Lung (tissue), 12 donors: ENCODE measurements around the gene RAB3C. TPM values are rescaled to one million over a fixed set of nuclear protein-coding genes. Genes with fewer than 3 reads are reported as not detected.

Source experiments
- ATAC-seq: fragments of 200-7000 bp; cut with Tn5 transposase; one replicate; pipeline ENCODE4 v1.9.1; 2020; ENCODE audit warnings: moderate number of reproducible peaks; ENCODE audit not compliant: insufficient read depth, low FRiP score
- DNase-seq, 3 donors: peaks; one replicate each; pipeline ENCODE4 v3.0.0-alpha.2; 2013 to 2017
- H3K27ac ChIP-seq, 2 donors: one replicate each; pipeline ENCODE4 v1.5.1; 2013; ENCODE audit warnings: mild to moderate bottlenecking in 2 of 2, moderate library complexity in 2 of 2, control low read depth in 1 of 2, inconsistent platforms in 1 of 2, low read depth in 1 of 2, low read length in 1 of 2
- H3K27me3 ChIP-seq, 3 donors: one replicate each; pipeline ENCODE4 v1.5.1; 2013; ENCODE audit warnings: low read length in 2 of 3; ENCODE audit not compliant: control insufficient read depth in 3 of 3, insufficient read depth in 3 of 3
- H3K36me3 ChIP-seq, 4 donors: one replicate each; pipeline ENCODE4 v1.5.1; 2013; ENCODE audit warnings: low read length in 4 of 4, mild to moderate bottlenecking in 1 of 4, moderate library complexity in 1 of 4; ENCODE audit not compliant: control insufficient read depth in 4 of 4, insufficient read depth in 4 of 4
- H3K4me1 ChIP-seq, 5 donors: one replicate each; pipeline ENCODE4 v1.5.1; 2013; ENCODE audit warnings: low read length in 5 of 5, mild to moderate bottlenecking in 2 of 5, moderate library complexity in 1 of 5; ENCODE audit not compliant: control insufficient read depth in 5 of 5, insufficient read depth in 5 of 5
- H3K4me3 ChIP-seq: one replicate; pipeline ENCODE4 v1.5.1; 2013; ENCODE audit warnings: mild to moderate bottlenecking, control low read depth, moderate library complexity
- H3K9ac ChIP-seq, 2 donors: one replicate each; pipeline ENCODE4 v1.5.1; 2013; ENCODE audit warnings: low read length in 2 of 2, control low read depth in 1 of 2; ENCODE audit not compliant: insufficient read depth in 1 of 2
- H3K9me3 ChIP-seq, 4 donors: one replicate each; pipeline ENCODE4 v1.5.1; 2013; ENCODE audit warnings: low read length in 3 of 4, mild to moderate bottlenecking in 1 of 4, moderate library complexity in 1 of 4; ENCODE audit not compliant: control insufficient read depth in 4 of 4, insufficient read depth in 3 of 4
- WGBS, 2 donors: extraction: QIAGEN DNeasy Blood & Tissue Kit; methylation state at CpG; one replicate each; pipeline ENCODE4 v1.1.7; 2013; 5-methylcytosine and 5-hydroxymethylcytosine counted together
- polyA plus RNA-seq, 2 donors: library from polyadenylated mRNA; stranded (reverse); fragments of 200-250 nt; gene quantifications; one replicate each; pipeline ENCODE4 v1.2.1, GENCODE V29; 2013
- total RNA-seq, 2 donors: library from RNA; depleted of rRNA in 1 of 2; stranded (reverse); fragments of >200 nt in 1 of 2; gene quantifications; one replicate each; pipeline ENCODE4 v1.2.1, GENCODE V29; 2014 to 2021
- TF ChIP-seq, protein P1 (sequence below): IDR thresholded peaks from 2 replicates; pipeline ENCODE4 v1.5.1; 2012; ENCODE audit warnings: mild to moderate bottlenecking; ENCODE audit errors: control extremely low read depth, extremely low read depth
- donor health status: control.
- donor health status: control.
- donor health status: Bipolar disorder and iron deficiency.
- donor health status: healthy.
- donor health status: DM: yes; HTN: yes; CAD: no.

The RAB3C gene
- total and polyA plus RNA-seq, 4 donors: 0.35 to 1.1 (median 0.86) TPM

DNA sequence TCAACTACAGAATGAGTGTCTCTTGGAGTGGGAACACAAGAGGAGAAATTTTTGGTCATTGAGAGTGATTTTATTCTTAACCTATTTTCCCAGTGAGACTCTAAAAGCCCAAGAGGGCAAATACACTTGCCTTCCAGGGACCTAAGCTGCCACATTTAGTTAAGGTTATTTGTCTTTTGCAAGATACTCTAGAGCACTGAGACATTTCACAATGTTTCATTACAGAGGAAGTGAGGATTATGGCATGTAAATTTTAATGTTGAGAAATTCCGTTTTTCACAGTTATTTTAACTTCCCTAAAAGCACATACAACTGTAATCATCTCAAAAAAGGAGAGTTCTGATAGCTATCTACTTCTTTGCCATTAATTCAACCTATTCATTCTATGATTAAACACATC is 38.7 kb upstream of the RAB3C start:
- ATAC-seq: peak; percentile 75
- 9 to 21% methylated on average over 1 of the region's 1 CpG for WGBS, 2 donors
- Histone ChIP-seq H3K27me3 (no peaks in the 10 kb centered on the region), H3K4me1 (no peaks in the 10 kb centered on the region), H3K9ac (no peak overlapping the region), H3K4me3 (no peak overlapping the region), H3K9me3 (peaks cover 0 to 2% (median 0%) of the 10 kb centered on the region in 4 donors), H3K27ac (no peak overlapping the region), H3K36me3 (no peaks in the 10 kb centered on the region)
- DNase-seq: peak in 1 of 3 donors; percentile 1
- TF ChIP-seq, protein P1, sequence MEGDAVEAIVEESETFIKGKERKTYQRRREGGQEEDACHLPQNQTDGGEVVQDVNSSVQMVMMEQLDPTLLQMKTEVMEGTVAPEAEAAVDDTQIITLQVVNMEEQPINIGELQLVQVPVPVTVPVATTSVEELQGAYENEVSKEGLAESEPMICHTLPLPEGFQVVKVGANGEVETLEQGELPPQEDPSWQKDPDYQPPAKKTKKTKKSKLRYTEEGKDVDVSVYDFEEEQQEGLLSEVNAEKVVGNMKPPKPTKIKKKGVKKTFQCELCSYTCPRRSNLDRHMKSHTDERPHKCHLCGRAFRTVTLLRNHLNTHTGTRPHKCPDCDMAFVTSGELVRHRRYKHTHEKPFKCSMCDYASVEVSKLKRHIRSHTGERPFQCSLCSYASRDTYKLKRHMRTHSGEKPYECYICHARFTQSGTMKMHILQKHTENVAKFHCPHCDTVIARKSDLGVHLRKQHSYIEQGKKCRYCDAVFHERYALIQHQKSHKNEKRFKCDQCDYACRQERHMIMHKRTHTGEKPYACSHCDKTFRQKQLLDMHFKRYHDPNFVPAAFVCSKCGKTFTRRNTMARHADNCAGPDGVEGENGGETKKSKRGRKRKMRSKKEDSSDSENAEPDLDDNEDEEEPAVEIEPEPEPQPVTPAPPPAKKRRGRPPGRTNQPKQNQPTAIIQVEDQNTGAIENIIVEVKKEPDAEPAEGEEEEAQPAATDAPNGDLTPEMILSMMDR: no peak

DNA sequence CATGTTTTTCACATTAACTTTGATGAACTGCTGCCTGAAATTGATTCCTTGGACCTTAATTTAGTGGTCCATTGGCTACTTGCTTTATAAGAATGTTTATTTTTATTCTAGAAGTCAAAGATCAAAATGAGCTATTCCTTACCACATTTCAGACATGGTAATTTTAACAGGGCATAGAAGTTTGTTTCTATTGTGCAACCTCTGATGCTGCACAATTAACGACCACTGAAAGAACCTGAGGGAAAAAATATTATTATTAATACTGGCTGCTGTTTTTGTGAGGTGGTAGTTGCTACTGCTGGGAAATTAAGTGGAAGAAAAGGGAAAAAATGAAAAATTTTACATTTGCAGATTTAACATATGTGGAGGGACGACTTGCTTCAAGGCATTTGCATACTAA is 37.9 kb upstream of the RAB3C start:
- Histone ChIP-seq H3K4me1 (no peaks in the 10 kb centered on the region), H3K4me3 (no peak overlapping the region), H3K36me3 (no peaks in the 10 kb centered on the region), H3K9ac (no peak overlapping the region), H3K27me3 (no peaks in the 10 kb centered on the region), H3K9me3 (peaks cover 0 to 2% (median 0%) of the 10 kb centered on the region in 4 donors), H3K27ac (no peak overlapping the region)
- ATAC-seq (no peak), DNase-seq (no peak)
- TF ChIP-seq, protein P1: no peak
- WGBS, 2 donors: 52 to 63% methylated on average over 2 of the region's 2 CpGs

DNA sequence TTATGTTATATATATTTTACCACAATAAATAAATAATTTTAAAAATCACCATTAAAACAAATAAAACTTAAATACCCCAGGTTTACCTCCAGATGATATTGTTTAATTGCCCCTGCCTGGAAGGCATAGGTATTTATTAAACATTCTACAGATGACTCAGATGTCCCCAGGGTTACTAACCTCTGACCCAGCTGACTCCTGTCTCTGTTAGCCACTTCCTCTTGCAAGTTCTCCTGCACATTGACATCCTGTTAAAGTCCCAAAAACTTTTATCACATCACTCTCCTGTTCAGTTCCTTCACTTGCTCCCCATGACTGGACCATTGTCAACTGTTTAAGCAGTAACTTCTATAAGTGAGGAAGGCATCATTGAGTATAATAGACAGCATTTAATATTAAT is 37.0 kb upstream of the RAB3C start:
- H3K9ac ChIP-seq: no peak overlapping the region
- ATAC-seq: no peak
- peaks cover 0 to 2% (median 0%) of the 10 kb centered on the region in 4 donors for H3K9me3 ChIP-seq
- no peak overlapping the region for H3K27ac ChIP-seq
- H3K27me3 ChIP-seq: no peaks in the 10 kb centered on the region
- peak in 1 of 3 donors; percentile 4 for DNase-seq
- H3K36me3 ChIP-seq: no peaks in the 10 kb centered on the region
- H3K4me3 ChIP-seq: no peak overlapping the region
- TF ChIP-seq, protein P1: no peak
- H3K4me1 ChIP-seq: no peaks in the 10 kb centered on the region

DNA sequence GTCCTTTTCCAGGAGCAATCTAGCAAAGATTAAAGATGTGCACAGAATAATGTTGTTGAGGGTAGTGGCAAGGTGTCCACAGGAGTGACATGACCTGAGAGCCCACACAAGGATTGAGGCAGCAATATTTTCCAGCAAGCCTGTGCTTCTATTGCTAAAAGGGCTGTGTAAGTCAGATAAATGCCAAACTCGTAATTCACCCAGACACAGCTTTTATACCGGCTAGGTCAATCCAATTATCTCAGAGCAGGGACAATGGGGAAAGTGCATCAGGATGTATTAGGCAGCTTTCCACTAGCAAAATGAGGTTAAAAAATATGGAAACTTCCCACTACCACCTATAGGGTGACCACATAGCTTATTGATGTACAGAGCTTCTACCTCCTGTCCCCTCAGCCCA is 34.8 kb upstream of the RAB3C start:
- no peak overlapping the region for H3K9ac ChIP-seq
- H3K9me3 ChIP-seq: no peaks in the 10 kb centered on the region
- H3K27me3 ChIP-seq: no peaks in the 10 kb centered on the region
- 89 to 93% methylated on average over 2 of the region's 2 CpGs for WGBS, 2 donors
- DNase-seq: no peak
- H3K4me3 ChIP-seq: no peak overlapping the region
- H3K27ac ChIP-seq: no peak overlapping the region
- no peaks in the 10 kb centered on the region for H3K36me3 ChIP-seq
- ATAC-seq: no peak
- TF ChIP-seq, protein P1: no peak
- no peaks in the 10 kb centered on the region for H3K4me1 ChIP-seq
